SK-N-SH treated with all-trans-retinoic acid at 6 μM for 48 hours (cell line): ENCODE results near the gene FGF14.

ENCODE experiments used
- ATAC-seq: fragments of 200-7000 bp; cut with Tn5 transposase; 3 replicates; pipeline ENCODE4 v1.9.1; 2020; ENCODE audit warnings: mild to moderate bottlenecking, moderate library complexity
- ARNTL ChIP-seq: fragments of 450-650 bp; formaldehyde crosslinking; IDR thresholded peaks from 2 replicates; pipeline ENCODE4 v1.5.0; 2020; ENCODE audit warnings: low read depth, mild to moderate bottlenecking, moderate library complexity, borderline replicate concordance
- CSDC2 ChIP-seq: fragments of 250-450 bp; sonication (Bioruptor Pico); IDR thresholded peaks from 2 replicates; pipeline ENCODE4 v1.5.0; 2020; ENCODE audit warnings: mild to moderate bottlenecking, moderate library complexity
- ESRRG ChIP-seq: fragments of 250-450 bp; sonication (Bioruptor Pico); IDR thresholded peaks from 2 replicates; pipeline ENCODE4 v1.6.1; 2021; ENCODE audit warnings: mild to moderate bottlenecking
- GLIS3 ChIP-seq: fragments of 250-450 bp; sonication (Bioruptor Pico); IDR thresholded peaks from 2 replicates; pipeline ENCODE4 v1.5.0; 2020; ENCODE audit warnings: mild to moderate bottlenecking, moderate library complexity
- ISL1 ChIP-seq: fragments of 250-450 bp; sonication (Bioruptor Pico); IDR thresholded peaks from 2 replicates; pipeline ENCODE4 v2.1.2; 2022; ENCODE audit warnings: mild to moderate bottlenecking, moderate library complexity
- RARB ChIP-seq: fragments of 250-450 bp; sonication (Bioruptor Pico); IDR thresholded peaks from 2 replicates; pipeline ENCODE4 v1.8.0; 2021; ENCODE audit warnings: mild to moderate bottlenecking, moderate library complexity
- SNAI2 ChIP-seq: fragments of 250-450 bp; sonication (Bioruptor Pico); IDR thresholded peaks from 2 replicates; pipeline ENCODE4 v1.5.0; 2020; ENCODE audit warnings: mild to moderate bottlenecking, moderate library complexity
- TCF4 ChIP-seq: fragments of 250-450 bp; sonication (Bioruptor Pico); IDR thresholded peaks from 2 replicates; pipeline ENCODE4 v1.8.0; 2021; ENCODE audit warnings: mild to moderate bottlenecking, moderate library complexity, borderline replicate concordance
- TOX ChIP-seq: fragments of 250-450 bp; sonication (Bioruptor Pico); IDR thresholded peaks from 2 replicates; pipeline ENCODE4 v1.8.0; 2021; ENCODE audit warnings: mild to moderate bottlenecking, moderate library complexity, borderline replicate concordance
- ZC3H10 ChIP-seq: fragments of 250-450 bp; sonication (Bioruptor Pico); IDR thresholded peaks from 2 replicates; pipeline ENCODE4 v1.5.1; 2021; ENCODE audit warnings: mild to moderate bottlenecking, moderate library complexity
- ZFP3 ChIP-seq: fragments of 250-450 bp; sonication (Bioruptor Pico); IDR thresholded peaks from 2 replicates; pipeline ENCODE4 v1.5.0; 2020; ENCODE audit warnings: mild to moderate bottlenecking, moderate library complexity
- ZFP30 ChIP-seq: fragments of 450-650 bp; formaldehyde crosslinking; IDR thresholded peaks from 2 replicates; pipeline ENCODE4 v1.5.0; 2022; ENCODE audit warnings: mild to moderate bottlenecking, moderate library complexity
- ZNF70 ChIP-seq: fragments of 450-650 bp; formaldehyde crosslinking; IDR thresholded peaks from 2 replicates; pipeline ENCODE4 v1.5.0; 2020; ENCODE audit warnings: mild to moderate bottlenecking, moderate library complexity
- ZNF8 ChIP-seq: fragments of 450-650 bp; formaldehyde crosslinking; IDR thresholded peaks from 2 replicates; pipeline ENCODE4 v1.5.0; 2020; ENCODE audit warnings: mild to moderate bottlenecking, moderate library complexity
- TF ChIP-seq, protein P1 (sequence below): fragments of 250-450 bp; sonication (Bioruptor Pico); IDR thresholded peaks from 2 replicates; pipeline ENCODE4 v1.5.1; 2021; ENCODE audit warnings: mild to moderate bottlenecking, moderate library complexity
- TF ChIP-seq, protein P2 (sequence below): fragments of 250-450 bp; sonication (Bioruptor Pico); IDR thresholded peaks from 2 replicates; pipeline ENCODE4 v1.5.1; 2020; ENCODE audit warnings: low read depth, mild to moderate bottlenecking, moderate library complexity
- TF ChIP-seq, protein P3 (sequence below): fragments of 250-450 bp; sonication (Bioruptor Pico); IDR thresholded peaks from 2 replicates; pipeline ENCODE4 v1.8.0; 2021; ENCODE audit warnings: low read depth, mild to moderate bottlenecking, moderate library complexity, borderline replicate concordance
- TF ChIP-seq, protein P4 (sequence below): fragments of 250-450 bp; sonication (Bioruptor Pico); IDR thresholded peaks from 2 replicates; pipeline ENCODE4 v1.5.0; 2020; ENCODE audit warnings: mild to moderate bottlenecking, moderate library complexity

Gene FGF14

DNA sequence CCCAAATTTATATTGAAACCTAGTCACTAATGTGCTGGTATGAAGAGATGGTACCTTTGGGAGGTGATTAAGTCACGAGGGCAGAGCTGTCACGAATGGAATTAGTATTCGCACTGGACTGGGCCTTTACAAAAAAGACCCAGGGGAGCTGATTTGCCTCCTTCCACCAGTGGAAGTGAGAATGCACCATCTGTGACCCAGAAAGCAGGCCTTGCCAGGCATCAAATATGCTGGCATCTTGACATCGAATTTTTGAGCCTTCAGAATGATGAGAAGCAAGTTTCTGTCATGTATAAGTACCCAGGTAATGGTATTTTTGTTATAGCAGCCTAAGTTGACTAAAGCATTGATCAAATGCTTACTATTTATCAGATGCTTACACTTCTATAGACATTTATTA lies 373.6 kb downstream of the FGF14 start:
- no peak for TF ChIP-seq RARB
- TF ChIP-seq, protein P1, sequence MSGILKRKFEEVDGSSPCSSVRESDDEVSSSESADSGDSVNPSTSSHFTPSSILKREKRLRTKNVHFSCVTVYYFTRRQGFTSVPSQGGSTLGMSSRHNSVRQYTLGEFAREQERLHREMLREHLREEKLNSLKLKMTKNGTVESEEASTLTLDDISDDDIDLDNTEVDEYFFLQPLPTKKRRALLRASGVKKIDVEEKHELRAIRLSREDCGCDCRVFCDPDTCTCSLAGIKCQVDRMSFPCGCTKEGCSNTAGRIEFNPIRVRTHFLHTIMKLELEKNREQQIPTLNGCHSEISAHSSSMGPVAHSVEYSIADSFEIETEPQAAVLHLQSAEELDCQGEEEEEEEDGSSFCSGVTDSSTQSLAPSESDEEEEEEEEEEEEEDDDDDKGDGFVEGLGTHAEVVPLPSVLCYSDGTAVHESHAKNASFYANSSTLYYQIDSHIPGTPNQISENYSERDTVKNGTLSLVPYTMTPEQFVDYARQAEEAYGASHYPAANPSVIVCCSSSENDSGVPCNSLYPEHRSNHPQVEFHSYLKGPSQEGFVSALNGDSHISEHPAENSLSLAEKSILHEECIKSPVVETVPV = no peak
- TF ChIP-seq, all 23 proteins: peak for 0
- ATAC-seq = no peak

DNA sequence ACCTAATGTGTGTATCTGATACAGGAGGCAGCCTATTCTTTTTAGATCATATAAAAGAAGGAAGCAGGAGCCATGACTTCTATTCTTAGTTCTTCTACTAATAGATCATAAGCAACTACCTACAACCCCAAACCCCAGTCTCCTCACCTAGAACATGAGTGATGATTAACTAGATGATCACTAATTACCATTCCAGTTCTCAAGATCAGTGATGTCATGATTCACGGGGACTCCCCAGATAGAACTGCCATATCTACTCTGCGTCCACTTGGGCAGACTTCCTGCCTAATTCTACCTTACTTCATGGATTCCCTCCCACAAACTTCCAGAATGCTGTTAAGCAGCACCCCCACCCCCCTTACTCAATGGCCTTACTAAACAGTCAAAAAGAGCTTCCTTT lies 380.1 kb downstream of the FGF14 start:
- no peak for TF ChIP-seq ZNF70 (CRISPR knock-in tag)
- TF ChIP-seq, protein P1 = no peak
- no peak for TF ChIP-seq ZNF8
- TF ChIP-seq, protein P2, sequence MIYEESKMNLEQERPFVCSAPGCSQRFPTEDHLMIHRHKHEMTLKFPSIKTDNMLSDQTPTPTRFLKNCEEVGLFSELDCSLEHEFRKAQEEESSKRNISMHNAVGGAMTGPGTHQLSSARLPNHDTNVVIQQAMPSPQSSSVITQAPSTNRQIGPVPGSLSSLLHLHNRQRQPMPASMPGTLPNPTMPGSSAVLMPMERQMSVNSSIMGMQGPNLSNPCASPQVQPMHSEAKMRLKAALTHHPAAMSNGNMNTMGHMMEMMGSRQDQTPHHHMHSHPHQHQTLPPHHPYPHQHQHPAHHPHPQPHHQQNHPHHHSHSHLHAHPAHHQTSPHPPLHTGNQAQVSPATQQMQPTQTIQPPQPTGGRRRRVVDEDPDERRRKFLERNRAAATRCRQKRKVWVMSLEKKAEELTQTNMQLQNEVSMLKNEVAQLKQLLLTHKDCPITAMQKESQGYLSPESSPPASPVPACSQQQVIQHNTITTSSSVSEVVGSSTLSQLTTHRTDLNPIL = no peak
- TF ChIP-seq RARB = no peak
- TF ChIP-seq ESRRG = no peak
- TF ChIP-seq, protein P3, sequence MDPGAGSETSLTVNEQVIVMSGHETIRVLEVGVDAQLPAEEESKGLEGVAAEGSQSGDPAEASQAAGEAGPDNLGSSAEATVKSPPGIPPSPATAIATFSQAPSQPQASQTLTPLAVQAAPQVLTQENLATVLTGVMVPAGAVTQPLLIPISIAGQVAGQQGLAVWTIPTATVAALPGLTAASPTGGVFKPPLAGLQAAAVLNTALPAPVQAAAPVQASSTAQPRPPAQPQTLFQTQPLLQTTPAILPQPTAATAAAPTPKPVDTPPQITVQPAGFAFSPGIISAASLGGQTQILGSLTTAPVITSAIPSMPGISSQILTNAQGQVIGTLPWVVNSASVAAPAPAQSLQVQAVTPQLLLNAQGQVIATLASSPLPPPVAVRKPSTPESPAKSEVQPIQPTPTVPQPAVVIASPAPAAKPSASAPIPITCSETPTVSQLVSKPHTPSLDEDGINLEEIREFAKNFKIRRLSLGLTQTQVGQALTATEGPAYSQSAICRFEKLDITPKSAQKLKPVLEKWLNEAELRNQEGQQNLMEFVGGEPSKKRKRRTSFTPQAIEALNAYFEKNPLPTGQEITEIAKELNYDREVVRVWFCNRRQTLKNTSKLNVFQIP = no peak
- no peak for TF ChIP-seq TCF4 (CRISPR knock-in tag)
- TF ChIP-seq ZFP30 = no peak
- TF ChIP-seq, protein P4, sequence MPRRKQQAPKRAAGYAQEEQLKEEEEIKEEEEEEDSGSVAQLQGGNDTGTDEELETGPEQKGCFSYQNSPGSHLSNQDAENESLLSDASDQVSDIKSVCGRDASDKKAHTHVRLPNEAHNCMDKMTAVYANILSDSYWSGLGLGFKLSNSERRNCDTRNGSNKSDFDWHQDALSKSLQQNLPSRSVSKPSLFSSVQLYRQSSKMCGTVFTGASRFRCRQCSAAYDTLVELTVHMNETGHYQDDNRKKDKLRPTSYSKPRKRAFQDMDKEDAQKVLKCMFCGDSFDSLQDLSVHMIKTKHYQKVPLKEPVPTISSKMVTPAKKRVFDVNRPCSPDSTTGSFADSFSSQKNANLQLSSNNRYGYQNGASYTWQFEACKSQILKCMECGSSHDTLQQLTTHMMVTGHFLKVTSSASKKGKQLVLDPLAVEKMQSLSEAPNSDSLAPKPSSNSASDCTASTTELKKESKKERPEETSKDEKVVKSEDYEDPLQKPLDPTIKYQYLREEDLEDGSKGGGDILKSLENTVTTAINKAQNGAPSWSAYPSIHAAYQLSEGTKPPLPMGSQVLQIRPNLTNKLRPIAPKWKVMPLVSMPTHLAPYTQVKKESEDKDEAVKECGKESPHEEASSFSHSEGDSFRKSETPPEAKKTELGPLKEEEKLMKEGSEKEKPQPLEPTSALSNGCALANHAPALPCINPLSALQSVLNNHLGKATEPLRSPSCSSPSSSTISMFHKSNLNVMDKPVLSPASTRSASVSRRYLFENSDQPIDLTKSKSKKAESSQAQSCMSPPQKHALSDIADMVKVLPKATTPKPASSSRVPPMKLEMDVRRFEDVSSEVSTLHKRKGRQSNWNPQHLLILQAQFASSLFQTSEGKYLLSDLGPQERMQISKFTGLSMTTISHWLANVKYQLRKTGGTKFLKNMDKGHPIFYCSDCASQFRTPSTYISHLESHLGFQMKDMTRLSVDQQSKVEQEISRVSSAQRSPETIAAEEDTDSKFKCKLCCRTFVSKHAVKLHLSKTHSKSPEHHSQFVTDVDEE = no peak
- no peak for TF ChIP-seq ZC3H10 (CRISPR knock-in tag)
- TF ChIP-seq SNAI2 (CRISPR knock-in tag) = no peak
- TF ChIP-seq ARNTL (CRISPR knock-in tag) = no peak
- no peak for TF ChIP-seq GLIS3 (CRISPR knock-in tag)
- no peak for TF ChIP-seq ISL1
- no peak for TF ChIP-seq CSDC2
- no peak for ATAC-seq

DNA sequence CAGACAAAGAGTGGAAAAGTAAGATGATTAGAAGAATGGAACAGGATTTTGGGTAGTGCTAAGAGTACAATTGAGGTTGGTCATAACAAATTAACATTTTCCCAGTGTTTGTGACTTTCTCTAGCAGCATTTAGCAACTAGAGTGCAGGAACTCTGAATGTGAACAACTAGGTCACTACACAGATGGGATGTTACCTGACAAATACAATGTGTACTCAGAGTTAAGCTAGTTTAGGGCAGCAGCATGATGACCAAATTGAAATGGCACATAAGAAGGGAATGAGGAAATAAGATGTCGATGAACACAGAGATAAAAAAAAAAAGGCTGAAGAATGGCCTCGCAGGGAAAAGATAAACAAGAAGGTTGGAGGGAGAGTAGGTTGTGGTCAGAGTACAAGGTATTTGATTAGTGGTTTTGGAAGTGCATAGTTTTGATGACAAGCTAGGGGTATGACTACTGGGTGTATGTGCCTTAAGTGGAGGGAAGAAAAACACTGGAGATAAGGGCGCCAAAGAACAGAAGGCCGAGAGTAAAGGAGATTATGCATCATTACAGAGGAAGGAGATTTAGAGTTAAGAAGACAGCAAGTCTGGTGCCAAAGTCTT lies 381.1 kb downstream of the FGF14 start:
- peak; percentile 67 for TF ChIP-seq ZFP30
- peak; percentile 80 for TF ChIP-seq ISL1
- TF ChIP-seq CSDC2 = no peak
- TF ChIP-seq, all 23 proteins: peak for 2
- ATAC-seq = peak; percentile 57

DNA sequence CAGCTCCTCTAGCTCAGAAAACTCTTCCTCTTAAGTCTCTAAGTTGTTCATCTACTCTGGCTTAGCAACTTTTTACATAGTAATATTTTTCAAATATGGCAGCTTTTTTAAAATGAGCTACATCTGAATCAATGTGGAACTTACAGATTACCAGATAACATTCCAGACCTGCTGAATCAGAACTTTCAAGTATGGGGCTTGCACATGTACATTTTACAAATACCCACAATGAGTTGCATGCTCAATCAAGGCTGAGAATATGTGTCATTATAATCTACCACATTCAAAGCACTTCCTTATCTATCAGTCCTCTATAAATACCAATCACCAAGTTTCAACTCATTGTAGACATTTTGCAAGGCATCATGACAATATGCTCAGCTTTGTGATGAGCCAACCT lies 383.1 kb downstream of the FGF14 start:
- TF ChIP-seq TOX (CRISPR knock-in tag) (no peak), SNAI2 (CRISPR knock-in tag) (no peak), ZFP3 (CRISPR knock-in tag) (no peak), ESRRG (no peak), ZNF8 (no peak)
- TF ChIP-seq, protein P3 = no peak

More for the DNA sequence above, 383.1 kb downstream of the FGF14 start:
- no peak for ATAC-seq
